T-helper 9 cell (primary cell): Measurements from ENCODE around the gene PLXNC1.
A peak's percentile ranks its signal among the peaks of the same experiment; 100 is the strongest.

Experiments used
- DNase-seq: peaks from one replicate; pipeline ENCODE4 v3.0.0-alpha.2; 2020

PLXNC1 gene

DNA sequence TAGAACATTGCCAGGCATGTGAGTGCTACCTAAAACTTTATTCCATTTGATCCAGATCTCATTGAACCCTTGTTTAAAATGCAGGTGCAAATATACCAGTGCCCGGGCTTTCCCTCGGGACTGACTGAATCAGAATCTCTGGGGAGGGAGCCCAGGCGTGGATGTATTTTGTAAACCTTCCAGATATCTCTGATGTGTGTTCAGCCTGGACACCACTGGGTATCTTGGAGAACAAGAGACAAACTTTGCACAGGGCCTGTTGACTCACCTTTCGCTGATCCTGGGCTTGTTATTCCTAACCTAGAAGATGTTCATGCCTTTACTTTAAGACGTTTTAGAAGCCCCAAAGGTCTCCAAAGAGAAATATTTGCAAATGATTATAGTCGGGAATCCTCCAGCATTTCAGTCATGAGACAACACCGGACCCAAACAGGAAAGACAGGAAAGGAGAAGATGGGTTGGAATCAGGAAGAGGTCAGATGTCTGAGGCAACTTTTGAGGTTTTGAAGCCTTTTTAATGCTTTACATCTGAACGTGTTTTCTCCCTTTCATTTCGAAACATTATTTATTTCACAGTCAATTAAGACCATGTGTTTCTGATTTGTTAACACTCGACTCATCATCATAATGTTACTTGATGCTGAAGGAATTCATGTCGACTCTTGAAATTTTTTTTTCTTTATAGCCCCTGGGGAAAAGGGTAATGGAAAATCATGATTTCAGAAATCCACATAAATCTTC is 118.6 kb downstream of the PLXNC1 start:
- no peak for DNase-seq

DNA sequence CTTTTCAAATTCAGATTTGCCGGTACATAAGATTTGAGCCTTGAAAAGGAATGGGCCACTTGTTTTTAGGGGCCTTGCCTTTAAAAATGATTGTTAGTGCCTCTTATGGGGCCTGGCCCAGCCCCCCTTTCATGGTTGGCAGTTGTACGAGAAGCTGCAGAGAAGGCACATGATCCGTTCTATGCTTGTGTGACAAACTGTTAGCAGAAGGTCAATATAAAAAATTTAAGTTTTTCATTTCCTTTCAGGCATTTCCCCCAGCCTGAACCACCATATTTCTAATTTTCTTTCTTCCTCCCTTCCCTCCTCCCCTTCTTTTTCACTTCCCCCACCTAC is 119.1 kb downstream of the PLXNC1 start:
- DNase-seq = no peak

DNA sequence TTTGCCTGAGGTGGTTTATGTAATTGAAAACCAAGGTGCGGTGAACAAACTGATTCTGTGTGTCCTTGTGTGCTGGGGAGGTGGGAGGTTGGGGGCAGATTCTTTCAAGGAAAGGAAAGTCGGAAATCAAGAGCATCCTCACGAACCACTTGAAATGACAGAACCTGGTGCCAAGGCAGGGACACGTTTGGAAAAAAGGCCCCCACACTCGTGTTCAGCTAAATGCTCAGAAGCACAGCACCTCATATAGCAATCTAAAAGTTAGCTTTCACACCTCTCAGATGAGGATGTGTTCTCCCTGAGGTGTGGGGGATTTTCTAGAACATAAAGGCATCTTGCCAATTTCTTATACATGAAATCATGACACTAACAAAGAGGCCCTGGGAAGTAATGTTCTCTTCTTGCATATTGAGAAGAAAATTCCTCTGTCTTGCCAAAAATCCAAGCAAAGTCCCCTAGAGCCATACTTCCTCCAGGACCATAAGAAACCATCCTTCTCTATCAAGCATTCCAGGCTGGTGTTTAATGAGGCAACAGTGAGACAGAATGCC is 119.6 kb downstream of the PLXNC1 start:
- no peak for DNase-seq

DNA sequence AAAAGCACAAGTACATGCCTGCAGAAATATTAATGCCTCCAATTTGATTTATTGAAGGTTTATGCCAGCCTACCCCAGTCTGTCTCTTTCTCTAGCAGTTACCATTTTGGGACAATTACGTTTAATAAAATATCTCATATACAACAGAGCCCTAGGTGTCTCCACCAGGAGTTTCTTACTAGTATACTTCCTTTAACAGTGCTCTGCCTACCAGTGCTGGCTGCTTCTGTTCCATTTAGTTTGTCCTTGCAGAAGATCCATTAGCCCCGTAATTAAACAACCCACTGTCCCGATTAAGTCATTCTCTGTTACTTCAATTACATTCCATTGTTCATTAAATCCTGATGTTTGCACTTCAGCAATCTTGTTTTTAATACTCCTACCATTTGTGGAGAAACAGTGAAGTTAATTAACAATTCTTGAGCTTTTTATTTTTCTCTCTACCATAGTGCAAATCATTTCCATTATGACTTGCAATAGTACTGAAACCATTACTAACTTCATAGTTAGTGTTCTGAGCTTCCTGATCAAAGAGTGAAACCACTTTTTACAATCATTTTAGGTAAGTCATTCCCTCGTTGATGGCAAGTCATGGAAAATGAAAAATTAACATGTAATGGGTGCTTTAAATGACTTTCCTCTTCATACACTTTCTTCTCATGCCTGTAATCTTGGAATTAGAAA is 121.1 kb downstream of the PLXNC1 start:
- no peak for DNase-seq

DNA sequence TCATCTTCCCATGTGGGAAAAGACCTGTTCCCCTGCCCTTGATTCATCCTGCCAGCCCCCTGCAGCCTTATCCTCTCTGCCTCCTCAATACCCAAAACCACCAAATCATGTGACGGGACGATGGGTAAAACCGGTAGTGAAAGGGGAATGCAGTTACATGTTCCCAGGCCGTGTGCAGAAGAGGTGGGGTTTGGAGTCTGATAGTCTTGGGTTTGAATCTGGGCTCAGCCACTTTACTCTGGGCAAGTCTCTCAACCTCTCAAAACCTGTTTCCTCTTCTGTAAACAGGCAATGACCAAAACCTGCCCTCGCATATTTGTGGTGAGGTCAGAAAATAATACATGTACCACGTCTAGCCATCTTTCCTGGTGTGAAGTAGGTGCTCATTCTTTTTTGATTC is 123.0 kb downstream of the PLXNC1 start:
- DNase-seq = no peak

DNA sequence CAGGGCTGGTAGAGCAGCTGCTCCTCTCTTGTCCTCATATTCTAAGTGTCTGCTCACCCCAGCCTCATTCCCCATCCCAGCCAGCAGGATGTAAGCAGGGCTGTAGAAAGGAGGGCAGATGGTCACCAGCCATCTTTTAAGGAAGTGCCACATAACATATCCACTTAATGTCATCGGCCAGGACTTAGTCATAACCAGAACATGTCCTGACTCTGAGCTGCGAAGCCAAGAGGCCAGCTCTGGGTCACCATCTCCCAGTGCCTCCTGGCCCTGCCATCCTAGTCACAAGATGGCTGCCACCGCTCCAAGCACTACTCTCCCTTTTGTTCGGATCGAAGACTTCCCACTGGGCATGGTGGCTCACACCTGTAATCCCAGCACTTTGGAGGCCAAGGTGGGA is 123.9 kb downstream of the PLXNC1 start:
- DNase-seq = no peak

DNA sequence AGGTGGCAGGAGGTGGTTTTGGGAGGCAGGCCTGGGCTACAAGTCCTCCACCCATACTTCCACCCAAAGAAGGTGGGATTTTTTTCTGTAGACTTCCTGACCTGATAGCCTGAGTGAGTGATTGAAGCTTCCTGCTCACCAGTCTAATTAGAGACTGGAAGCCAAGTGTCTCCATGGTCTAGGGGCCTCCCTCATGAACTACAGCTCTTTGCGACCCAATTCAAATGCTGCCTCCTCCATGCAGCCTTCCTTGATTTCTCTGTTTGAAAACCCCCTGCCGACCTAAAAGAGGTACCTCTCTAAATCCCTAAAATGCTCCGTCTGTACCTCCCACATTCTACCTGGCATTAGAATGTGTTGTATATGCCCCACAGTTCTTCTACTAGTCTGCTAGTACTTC is 124.9 kb downstream of the PLXNC1 start:
- DNase-seq = no peak

DNA sequence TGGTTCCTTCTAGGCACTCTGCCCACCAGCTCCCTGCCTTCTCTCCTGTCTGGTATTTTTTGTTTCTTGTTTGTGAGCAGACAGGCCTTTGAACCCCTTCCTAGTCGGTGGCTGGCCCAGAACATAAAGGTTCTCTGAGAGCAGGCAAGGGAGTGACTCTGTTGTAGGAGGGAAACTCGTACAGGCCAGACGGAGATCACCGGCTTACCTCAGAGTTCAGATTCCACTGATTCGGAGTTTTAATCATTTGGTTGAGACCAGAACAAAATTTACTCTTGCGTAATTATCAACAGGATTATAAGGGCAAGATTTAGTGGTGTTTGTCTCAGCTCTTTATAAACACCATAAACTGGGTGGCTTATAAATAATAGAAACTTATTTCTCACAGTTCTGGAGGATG is 128.3 kb downstream of the PLXNC1 start:
- DNase-seq = no peak

DNA sequence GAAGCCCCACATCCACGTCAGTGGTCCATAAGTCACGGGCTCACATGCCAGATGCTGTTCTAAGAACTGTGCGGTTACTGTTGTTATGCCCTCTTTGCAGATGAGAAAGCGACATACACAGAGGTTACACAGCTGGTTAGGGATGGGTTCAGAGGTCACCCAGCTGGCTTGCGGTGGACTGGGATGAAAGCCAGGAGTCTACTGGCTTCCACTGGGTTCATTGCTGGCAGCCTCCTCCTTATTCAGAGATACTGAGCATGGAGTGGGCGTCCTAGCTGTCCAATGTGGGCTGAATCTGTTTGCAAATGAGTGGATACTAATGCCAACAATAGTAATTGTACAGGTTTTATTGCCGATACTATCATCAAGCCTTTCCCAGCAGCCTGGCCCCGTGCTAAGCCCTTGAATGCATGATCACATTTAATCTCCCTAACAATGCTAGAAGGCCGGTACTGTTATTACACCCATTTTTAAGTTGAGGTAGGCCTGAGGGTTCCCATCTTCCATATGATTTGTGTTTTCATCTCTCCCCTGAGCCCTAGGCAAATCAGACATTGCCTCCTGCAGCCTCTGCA is 129.1 kb downstream of the PLXNC1 start:
- DNase-seq = no peak

DNA sequence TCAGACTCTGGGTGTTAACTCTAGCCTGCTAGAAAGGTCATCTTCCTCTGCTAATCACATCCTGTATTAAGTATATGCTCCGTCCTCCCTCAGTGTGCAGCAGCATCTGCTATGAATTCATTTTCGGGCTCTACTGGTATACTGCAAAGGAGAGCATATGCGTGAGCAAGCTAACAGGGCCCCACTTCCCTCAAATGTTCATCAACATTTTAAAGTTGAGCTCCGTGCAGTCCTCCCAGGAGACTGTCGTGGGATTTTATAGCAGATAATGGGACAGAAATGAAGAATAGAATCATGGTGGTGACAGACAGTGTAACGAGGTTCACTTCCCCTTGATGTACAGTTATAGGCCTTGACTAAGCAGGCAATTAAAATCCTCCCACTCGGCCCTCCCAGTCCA is 131.7 kb downstream of the PLXNC1 start:
- no peak for DNase-seq

DNA sequence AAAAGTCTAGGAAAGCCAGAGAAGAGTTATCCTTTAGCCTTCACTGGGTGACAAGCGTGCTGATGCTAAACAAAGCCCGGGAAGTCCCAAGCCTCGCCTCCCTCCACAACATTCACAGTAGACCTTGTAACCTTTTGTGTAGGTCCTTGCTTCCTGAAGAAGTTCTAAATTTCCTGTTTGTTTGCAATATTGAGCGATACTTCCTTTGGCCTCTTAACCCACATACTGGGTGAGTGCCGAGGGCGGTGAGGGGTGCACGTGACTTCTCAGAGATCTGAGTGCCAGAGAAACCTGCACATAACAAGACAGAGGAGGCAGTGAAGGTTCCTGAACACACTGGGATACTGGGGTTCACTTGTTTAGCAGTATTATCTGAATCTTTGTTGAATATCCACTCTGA is 134.3 kb downstream of the PLXNC1 start:
- peak; percentile 39 for DNase-seq

DNA sequence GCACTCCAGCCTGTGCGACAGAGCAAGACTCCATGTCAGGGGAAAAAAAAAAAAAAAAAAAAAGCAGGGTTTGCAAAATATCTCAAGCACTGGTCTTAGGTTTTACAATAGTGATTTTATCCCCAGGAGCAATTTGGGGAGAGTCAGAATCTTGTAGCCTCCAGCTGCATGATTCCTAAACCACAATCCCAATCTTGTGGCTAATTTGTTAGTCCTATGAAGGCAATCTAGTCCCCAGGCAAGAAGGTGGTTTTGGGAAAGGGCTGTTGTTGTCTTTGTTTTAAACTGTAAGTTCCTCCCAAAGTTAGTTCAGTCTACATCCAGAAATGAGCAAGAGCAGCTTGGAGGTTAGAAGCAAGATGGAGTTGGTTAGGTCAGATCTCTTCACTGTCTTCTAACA is 135.7 kb downstream of the PLXNC1 start:
- DNase-seq = no peak

DNA sequence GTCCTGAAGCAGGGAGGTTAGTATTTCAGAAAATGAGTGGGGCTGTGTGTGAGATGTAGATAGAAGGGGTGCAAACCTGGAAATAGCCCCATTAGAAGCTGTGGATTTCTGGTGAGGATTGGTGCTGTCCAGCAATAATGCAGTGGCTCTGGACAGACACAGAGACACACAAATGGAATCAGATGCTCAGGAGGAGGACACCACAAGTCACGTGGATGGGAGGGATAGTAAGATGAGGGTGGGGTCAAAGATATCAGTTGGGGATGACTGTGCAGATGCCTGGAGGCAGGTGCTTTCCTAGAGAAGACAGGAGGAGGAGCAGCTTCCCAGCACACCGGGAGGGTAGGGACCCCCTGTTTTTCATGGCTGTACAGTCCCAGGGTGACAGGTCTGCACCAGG is 136.5 kb downstream of the PLXNC1 start:
- DNase-seq = no peak

DNA sequence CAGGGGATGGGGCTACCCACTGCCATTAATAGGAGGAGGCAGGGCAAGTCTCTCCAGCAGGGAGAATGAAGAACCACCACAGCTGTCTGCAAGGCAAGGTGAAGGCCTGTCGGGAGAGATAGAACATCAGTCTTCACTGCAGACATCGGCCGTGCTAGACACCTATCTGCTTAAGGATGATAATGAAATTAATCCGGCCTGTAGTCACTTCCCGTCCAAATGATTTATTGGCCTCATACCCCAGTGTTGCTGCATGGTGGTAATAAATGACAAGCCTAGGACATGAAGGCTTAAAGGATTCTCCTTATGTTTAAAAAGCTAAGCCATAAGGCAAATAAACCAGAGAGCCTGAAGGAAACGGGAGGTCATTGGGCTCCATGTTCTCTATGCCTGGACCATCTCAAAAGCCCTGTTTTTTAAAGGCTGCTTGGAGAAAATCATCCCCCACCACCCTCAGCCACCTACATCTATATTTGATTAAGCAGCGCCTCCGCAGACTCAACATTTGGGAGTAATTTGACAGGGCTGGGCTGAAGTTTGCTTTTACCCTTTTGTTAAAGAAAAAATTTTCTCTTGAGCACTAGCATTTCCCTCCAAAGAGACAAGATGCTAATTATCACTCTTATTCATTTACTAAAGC is 137.7 kb downstream of the PLXNC1 start:
- DNase-seq = no peak

DNA sequence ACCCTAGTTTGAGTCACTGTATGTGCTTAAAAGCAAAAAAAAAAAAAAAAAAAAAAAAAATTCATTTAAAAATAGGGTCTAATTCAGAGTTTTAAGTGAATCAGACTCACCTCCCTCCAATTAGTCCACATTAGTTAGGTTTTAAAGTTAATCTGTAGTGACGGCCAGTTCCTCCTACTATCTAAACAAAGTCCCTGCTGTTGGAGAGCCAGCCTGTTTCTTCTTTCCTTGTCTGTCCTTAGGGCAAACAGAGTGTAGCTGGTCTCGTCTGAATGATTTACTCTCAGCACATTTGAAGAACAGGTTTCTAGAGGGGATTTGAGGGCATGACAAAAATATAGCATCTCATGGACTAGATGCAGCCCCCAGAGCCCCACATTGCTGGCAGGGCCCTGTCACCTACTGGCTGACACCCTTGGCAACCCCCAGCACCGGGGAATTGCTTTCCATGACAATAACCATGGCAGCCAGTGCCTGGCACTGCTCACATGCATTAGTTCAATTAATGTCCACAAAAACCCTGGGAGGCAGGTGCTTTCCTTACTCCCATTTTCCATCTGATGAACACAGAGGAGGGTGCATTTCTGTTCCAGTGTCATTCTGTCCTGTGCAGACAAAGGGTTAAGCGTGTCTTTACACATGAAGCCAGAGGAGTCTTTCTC is 138.3 kb downstream of the PLXNC1 start:
- DNase-seq = no peak

DNA sequence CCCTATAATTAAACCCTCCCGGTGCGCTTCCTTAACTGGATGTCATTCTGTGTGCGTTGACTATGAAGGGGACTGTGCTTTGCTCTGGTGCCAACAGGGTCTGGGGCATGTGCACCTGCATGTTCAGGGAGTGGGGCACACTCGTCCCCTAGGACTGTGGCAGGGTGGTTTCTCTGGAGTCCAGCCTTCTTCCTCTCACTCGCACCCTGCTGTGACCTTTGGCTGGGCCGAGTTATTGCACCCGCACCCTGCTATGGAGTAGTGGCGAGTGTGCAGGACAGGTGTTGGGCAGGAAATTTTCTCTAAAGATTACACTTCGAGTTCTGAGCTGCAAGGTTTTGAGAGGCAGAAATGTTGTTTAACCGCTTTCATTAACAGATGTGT is 138.9 kb downstream of the PLXNC1 start:
- DNase-seq = no peak

DNA sequence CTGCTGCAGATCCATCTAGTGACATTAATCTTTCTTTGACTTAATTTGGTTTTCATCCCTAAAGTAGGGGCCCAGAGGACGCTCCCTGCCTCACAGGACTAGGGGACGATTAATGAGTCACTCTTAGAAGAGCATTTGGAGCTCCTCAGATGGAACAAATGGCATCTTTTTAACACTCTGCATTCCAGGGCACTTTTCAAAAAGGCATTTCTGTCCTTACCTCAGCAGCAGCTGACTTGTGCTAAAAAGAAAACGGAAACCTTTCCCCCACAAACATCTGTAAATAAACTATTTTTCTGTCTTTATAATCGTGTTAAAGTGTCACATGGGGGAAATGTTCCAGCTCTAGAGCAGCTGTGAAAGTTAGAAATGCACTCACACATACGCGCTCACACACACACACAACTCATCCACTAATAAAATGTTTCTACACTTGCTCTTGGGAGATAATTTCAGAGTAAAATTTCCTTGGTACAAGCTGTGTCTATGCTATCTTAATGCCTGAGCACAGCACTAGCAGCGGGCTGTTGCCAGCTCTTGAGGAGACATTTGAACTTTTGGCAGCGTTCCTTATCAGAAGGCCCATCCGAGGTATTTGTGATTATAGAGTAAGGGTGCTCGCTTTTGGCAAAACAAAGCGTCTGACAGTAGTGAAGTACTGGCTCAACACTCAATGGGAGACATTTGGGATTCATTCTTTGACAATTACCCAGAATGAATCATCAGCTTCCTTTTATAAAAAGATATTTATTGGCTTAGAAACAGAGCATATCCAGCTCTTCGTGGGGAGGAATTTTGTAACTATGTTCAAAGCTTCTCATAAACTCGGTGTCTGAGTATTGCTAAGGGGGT is 141.3 kb downstream of the PLXNC1 start:
- no peak for DNase-seq

DNA sequence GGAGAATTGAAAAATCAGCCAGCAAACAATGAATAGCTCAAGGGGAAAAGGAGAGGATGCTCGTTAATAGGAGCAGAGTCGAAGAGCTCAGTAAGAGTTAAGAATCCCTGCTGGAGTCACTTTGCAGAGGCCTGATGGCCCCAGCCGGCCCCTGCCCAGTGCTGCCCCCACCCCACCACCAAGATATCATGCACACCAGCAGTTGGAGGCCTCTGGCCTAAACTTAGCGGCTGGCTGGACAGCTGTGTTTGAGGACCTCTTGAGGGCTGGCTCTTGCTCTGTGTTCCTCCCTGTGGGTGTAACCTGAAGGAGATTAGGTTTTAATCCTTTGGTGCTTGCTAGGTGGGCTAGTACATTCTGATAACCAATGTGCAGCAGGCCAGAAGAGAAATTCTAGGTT is 142.0 kb downstream of the PLXNC1 start:
- DNase-seq = no peak

DNA sequence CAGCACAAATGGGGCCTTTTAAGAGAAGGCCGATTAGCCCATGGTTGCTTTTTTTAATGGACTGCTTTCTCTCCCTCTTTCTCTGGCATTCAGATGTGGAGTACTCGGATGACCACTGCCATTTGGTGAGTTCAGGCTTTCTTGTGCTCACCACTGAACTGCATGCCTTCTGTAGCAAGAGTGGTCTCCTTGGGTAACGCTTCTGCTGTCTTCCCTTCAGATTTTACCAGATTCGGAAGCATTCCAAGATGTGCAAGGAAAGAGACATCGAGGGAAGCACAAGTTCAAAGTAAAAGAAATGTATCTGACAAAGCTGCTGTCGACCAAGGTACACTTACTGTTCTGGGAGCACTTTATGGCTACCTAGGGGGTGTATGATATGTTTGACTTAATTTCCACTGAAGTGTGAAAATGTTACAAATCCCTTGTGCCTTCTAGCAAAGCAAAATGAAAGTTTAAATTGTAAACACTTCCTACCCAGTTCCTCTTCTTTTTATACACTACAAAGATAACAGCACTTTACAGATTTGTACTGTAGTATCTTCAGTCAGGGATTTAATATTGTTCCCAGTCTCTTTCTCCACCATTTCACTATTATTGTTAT is 148.8 kb downstream of the PLXNC1 start:
- DNase-seq = no peak

DNA sequence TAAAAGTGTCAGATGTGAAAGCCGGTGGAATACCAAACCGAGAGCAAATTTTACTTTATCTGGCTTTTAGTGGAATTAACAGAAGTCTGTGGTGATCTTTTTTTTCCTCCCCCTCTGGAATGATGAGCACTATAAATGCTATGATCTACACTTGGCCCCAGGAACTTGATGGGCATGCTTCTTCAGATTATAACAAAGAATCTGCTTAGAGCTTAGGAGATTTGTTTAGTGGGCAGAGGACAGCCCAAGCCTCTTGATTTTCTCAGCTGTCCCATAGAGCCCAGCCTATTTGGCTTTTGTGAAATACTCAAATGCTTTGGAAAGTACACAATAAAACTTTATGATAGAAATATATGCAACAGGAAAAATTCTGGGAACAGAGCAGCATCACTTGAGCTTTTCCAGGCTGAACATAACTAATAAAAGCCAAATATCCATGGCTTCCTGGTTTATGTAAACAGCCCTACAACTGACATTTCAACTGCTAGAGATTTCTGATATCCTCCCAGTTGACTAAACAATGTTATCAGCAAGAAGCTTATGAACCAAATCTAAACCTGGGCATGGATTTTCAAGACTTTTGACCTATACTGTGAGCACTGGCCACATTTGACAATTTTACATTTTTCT is 149.6 kb downstream of the PLXNC1 start:
- no peak for DNase-seq

DNA sequence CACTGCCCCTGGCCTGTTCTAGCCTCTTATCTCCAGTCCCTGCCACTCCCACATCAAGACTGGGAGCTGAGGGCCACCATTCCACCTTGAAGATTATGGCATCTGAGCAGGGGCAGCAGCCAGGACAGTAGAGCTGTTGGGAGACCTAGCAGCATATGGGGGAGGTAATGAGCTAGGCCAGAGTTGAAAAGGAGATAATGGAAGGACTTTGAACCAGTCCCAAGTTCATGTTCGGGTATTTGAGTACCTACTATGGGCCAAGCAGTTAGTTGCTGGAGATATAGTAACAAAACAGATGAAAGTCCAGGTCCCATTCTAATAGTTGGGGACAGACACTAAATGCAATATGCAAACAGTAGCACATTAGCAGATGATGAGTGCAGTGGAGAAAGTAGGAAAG is 151.5 kb downstream of the PLXNC1 start:
- no peak for DNase-seq
